ENCODE data around the gene STAC3.

STAC3 gene

GRCh38 chr12:57210461-57210860 lies 40.5 kb downstream of the STAC3 start:
- DNase-seq (ENCODE audit: low spot score) = no peak

- no peak for DNase-seq (ENCODE audit: low spot score)
Measured at GRCh38 chr12:57209916-57210315, 41.1 kb downstream of the STAC3 start.

GRCh38 chr12:57208631-57209282 lies 42.2 kb downstream of the STAC3 start:
- no peak for DNase-seq (ENCODE audit: low spot score)

GRCh38 chr12:57207731-57208630 lies 43.0 kb downstream of the STAC3 start:
- DNase-seq (ENCODE audit: low spot score) = no peak

- DNase-seq (ENCODE audit: low spot score) = no peak
Measured at GRCh38 chr12:57205931-57206330, 45.1 kb downstream of the STAC3 start.

- no peak for DNase-seq (ENCODE audit: low spot score)
Measured at GRCh38 chr12:57205186-57205585, 45.8 kb downstream of the STAC3 start.

GRCh38 chr12:57204454-57204853 lies 46.5 kb downstream of the STAC3 start:
- no peak for DNase-seq (ENCODE audit: low spot score)

- no peak for DNase-seq (ENCODE audit: low spot score)
Measured at GRCh38 chr12:57203791-57204190, 47.2 kb downstream of the STAC3 start.

GRCh38 chr12:57203201-57203600 lies 47.8 kb downstream of the STAC3 start:
- no peak for DNase-seq (ENCODE audit: low spot score)

GRCh38 chr12:57202321-57202720 lies 48.7 kb downstream of the STAC3 start:
- DNase-seq (ENCODE audit: low spot score) = no peak

- no peak for DNase-seq (ENCODE audit: low spot score)
Measured at GRCh38 chr12:57201631-57202030, 49.4 kb downstream of the STAC3 start.

GRCh38 chr12:57201219-57201618 lies 49.8 kb downstream of the STAC3 start:
- no peak for DNase-seq (ENCODE audit: low spot score)

GRCh38 chr12:57200497-57200896 lies 50.5 kb downstream of the STAC3 start:
- DNase-seq (ENCODE audit: low spot score) = no peak

- no peak for DNase-seq (ENCODE audit: low spot score)
Measured at GRCh38 chr12:57199191-57199590, 51.8 kb downstream of the STAC3 start.

GRCh38 chr12:57198329-57198728 lies 52.7 kb downstream of the STAC3 start:
- DNase-seq (ENCODE audit: low spot score) = no peak

- no peak for DNase-seq (ENCODE audit: low spot score)
Measured at GRCh38 chr12:57196956-57197355, 54.0 kb downstream of the STAC3 start.

GRCh38 chr12:57196439-57196838 lies 54.5 kb downstream of the STAC3 start:
- DNase-seq (ENCODE audit: low spot score) = no peak

- DNase-seq (ENCODE audit: low spot score) = no peak
Measured at GRCh38 chr12:57195611-57196371, 55.2 kb downstream of the STAC3 start.

GRCh38 chr12:57195186-57195585 lies 55.8 kb downstream of the STAC3 start:
- DNase-seq (ENCODE audit: low spot score) = no peak

GRCh38 chr12:57194253-57194652 lies 56.7 kb downstream of the STAC3 start:
- DNase-seq (ENCODE audit: low spot score) = no peak

- DNase-seq (ENCODE audit: low spot score) = no peak
Measured at GRCh38 chr12:57193706-57194245, 57.2 kb downstream of the STAC3 start.
